Measurements from ENCODE around the gene C4B.
"Not testable (repeated sequence)": the region's sequence is repeated elsewhere in the genome, so short reads cannot be mapped to it uniquely, and the experiment has no call there.

The C4B gene

GRCh38 chr6:32047855-32048766 is 33.5 kb downstream of the C4B start:
- TF ChIP-seq CTCF (IDR thresholded peaks at IDR 0.05; ENCODE audit: insufficient read depth, low read depth, low read length, missing control alignments) = peak; percentile 87
- DNase-seq (ENCODE audit: low read depth) = peak; percentile 63
- H3K4me3 ChIP-seq (ENCODE audit: low read depth, low read length) = no peak overlapping the region

DNA sequence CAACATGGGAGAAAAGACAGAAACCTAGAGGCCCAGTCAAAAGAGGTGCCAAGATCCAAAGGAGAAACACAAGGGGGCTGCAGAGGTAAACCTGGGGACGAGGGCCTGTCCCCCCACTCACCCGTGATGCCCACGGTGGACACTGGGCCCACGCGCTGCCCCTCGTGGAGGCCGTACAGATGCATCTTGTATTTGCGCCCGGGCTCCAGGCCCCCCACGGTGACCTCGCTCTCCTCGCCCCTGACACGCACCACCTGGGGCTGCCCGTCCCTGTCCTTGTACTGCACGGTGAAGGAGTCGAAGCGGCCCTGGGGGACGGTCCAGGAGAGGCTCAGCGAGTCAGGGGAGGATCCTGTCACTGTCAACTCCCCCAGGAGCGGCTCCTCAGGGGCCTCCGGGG is 34.6 kb downstream of the C4B start:
- DNase-seq (ENCODE audit: low read depth) = not testable (repeated sequence)

GRCh38 chr6:32049736-32050135 is 35.1 kb downstream of the C4B start:
- not testable (repeated sequence) for H3K4me3 ChIP-seq (ENCODE audit: low read depth, low read length); DNase-seq (ENCODE audit: low read depth)

More for the DNA sequence above, 34.6 kb downstream of the C4B start:
- H3K4me3 ChIP-seq (ENCODE audit: low read depth, low read length) = not testable (repeated sequence)

- DNase-seq (ENCODE audit: low read depth) = no peak
- no peak overlapping the region for H3K4me3 ChIP-seq (ENCODE audit: low read depth, low read length)
- no peak for TF ChIP-seq CTCF (IDR thresholded peaks at IDR 0.05; ENCODE audit: insufficient read depth, low read depth, low read length, missing control alignments)
Observed at GRCh38 chr6:32050562-32050961, 36.0 kb downstream of the C4B start.

GRCh38 chr6:32052626-32053025 is 38.0 kb downstream of the C4B start:
- H3K4me3 ChIP-seq (ENCODE audit: low read depth, low read length); DNase-seq (ENCODE audit: low read depth): not testable (repeated sequence)

GRCh38 chr6:32053314-32053713 is 38.7 kb downstream of the C4B start:
- not testable (repeated sequence) for H3K4me3 ChIP-seq (ENCODE audit: low read depth, low read length); DNase-seq (ENCODE audit: low read depth)

DNA sequence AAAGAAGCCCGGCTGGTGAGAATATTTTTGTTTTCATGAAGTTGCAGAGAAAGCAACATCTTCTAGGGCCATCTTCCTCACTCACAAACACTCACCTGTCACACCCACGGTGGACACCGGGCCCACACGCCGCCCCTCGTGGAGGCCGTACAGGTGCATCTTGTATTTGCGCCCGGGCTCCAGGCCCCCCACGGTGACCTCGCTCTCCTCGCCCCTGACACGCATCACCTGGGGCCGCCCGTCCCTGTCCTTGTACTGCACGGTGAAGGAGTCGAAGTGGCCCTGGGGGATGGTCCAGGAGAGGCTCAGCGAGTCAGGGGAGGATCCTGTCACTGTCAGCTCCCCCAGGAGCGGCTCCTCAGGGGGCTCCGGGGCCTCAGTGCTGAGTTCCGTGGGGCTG is 41.2 kb downstream of the C4B start:
- not testable (repeated sequence) for DNase-seq (ENCODE audit: low read depth); H3K4me3 ChIP-seq (ENCODE audit: low read depth, low read length)

- TF ChIP-seq CTCF (IDR thresholded peaks at IDR 0.05; ENCODE audit: insufficient read depth, low read depth, low read length, missing control alignments) = no peak
- no peak overlapping the region for H3K4me3 ChIP-seq (ENCODE audit: low read depth, low read length)
- no peak for DNase-seq (ENCODE audit: low read depth)
Observed at GRCh38 chr6:32056254-32056653, 41.7 kb downstream of the C4B start.

- no peak overlapping the region for H3K4me3 ChIP-seq (ENCODE audit: low read depth, low read length)
- no peak for DNase-seq (ENCODE audit: low read depth)
- no peak for TF ChIP-seq CTCF (IDR thresholded peaks at IDR 0.05; ENCODE audit: insufficient read depth, low read depth, low read length, missing control alignments)
Observed at GRCh38 chr6:32057966-32058365, 43.4 kb downstream of the C4B start.

Data from GM12865 (cell line).